ENCODE results near the gene PYCARD. TPM values are rescaled to one million over a fixed set of nuclear protein-coding genes. Genes with fewer than 3 reads are reported as not detected.

Gene PYCARD
- total RNA-seq, 1 donor from 2014 or later = 88.2 TPM

DNA sequence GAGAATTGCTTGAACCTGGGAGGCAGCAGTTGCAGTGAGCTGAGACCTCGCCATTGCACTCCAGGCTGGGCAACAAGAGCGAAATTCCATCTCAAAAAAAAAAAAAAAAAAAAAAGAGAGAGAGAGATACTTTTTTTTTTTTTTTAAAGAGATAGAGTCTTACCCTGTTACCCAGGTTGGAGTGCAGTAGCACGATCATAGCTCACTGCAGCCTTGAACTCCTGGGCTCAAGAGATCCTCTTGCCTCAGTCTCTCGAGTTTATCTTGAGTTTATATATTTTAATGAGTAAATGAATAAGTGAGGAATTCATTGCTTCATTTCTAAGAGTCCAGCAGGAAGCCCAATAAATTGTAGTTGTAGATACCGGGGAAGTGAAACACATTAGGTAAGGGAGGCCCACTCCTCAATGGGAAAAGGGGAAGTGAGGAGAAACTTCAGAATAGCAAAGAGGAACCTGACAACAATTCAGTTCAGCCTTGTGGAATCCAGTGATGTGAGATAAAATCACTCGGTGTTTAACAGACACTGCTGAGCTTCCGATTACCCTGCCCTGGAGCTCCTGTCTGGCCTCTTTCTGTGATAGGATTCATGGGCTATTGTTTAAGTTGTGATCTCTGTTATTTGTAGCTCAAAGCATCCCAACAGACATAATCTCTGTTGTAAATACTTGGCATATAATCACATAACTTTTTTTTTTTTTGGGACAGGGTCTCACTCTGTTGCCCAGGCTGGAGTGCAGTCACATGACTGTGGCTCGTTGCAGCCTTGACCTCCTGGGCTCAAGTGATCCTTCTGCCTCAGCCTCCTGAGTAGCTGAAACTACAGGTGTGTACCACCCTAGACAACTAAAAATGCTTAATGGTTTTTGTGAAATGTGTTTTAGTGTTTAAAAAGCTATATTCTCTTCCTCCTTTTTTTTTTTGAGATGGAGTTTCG, 41.4 kb upstream of the PYCARD start:
- H3K4me3 ChIP-seq (ENCODE audit: low read depth, low read length) = no peak overlapping the region
- no peak for FAIRE-seq
- H3K36me3 ChIP-seq (ENCODE audit: control insufficient read depth, insufficient read depth, low read length) = no peaks in the 10 kb centered on the region
- TF ChIP-seq, protein P1, sequence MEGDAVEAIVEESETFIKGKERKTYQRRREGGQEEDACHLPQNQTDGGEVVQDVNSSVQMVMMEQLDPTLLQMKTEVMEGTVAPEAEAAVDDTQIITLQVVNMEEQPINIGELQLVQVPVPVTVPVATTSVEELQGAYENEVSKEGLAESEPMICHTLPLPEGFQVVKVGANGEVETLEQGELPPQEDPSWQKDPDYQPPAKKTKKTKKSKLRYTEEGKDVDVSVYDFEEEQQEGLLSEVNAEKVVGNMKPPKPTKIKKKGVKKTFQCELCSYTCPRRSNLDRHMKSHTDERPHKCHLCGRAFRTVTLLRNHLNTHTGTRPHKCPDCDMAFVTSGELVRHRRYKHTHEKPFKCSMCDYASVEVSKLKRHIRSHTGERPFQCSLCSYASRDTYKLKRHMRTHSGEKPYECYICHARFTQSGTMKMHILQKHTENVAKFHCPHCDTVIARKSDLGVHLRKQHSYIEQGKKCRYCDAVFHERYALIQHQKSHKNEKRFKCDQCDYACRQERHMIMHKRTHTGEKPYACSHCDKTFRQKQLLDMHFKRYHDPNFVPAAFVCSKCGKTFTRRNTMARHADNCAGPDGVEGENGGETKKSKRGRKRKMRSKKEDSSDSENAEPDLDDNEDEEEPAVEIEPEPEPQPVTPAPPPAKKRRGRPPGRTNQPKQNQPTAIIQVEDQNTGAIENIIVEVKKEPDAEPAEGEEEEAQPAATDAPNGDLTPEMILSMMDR (IDR thresholded peaks at IDR 0.05; ENCODE audit: insufficient read depth, low read length, severe bottlenecking) = no peak
- DNase-seq (ENCODE audit: low read depth) = no peak
- H3K27me3 ChIP-seq (ENCODE audit: control insufficient read depth, insufficient read depth, low read length) = no peaks in the 10 kb centered on the region

DNA sequence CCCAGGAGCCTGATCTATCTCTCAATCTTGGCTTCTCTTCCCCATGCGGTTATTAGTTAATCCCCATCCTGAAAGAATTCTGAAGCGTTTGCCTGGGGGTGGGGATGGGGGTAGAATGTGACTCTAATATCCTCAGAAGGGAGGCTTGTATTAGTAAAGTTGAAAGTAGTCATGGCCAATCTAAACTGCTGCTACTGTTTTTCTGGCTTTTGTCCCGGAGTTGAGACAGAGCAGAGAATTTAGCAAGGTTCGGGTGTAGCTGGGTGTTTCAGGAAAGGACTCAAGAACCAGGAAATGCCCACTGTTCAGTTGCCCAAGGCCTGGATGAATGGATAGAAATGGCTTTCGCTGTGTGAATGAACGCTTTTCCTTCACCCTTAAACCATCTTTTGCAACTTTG, 39.6 kb upstream of the PYCARD start:
- Histone ChIP-seq H3K36me3 (ENCODE audit: control insufficient read depth, insufficient read depth, low read length) (no peaks in the 10 kb centered on the region), H3K27me3 (ENCODE audit: control insufficient read depth, insufficient read depth, low read length) (no peaks in the 10 kb centered on the region), H3K4me3 (ENCODE audit: low read depth, low read length) (no peak overlapping the region)
- FAIRE-seq (no peak), DNase-seq (ENCODE audit: low read depth) (no peak)
- TF ChIP-seq, protein P1 (IDR thresholded peaks at IDR 0.05; ENCODE audit: insufficient read depth, low read length, severe bottlenecking) = no peak

DNA sequence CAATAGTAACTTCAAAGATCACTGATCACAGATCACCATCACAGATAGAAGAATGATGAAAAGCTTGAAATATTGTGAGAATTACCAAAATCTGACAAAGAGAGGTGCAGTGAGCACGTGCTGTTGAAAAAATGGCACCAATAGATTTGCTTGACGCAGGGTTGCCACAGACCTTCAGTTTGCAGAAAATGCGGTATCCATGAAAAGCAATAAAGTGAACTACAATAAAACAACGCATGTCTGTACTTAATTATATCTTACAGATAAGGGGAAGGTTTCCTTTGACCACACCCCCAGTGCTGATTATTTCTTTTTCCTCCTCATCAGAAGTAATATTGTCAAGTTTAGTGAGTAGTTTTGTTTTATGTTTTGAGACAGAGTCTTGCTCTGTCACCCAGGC, 35.5 kb upstream of the PYCARD start:
- FAIRE-seq (no peak), DNase-seq (ENCODE audit: low read depth) (no peak)
- TF ChIP-seq, protein P1 (IDR thresholded peaks at IDR 0.05; ENCODE audit: insufficient read depth, low read length, severe bottlenecking) = no peak
- Histone ChIP-seq H3K27me3 (ENCODE audit: control insufficient read depth, insufficient read depth, low read length) (no peaks in the 10 kb centered on the region), H3K36me3 (ENCODE audit: control insufficient read depth, insufficient read depth, low read length) (no peaks in the 10 kb centered on the region), H3K4me3 (ENCODE audit: low read depth, low read length) (no peak overlapping the region)

DNA sequence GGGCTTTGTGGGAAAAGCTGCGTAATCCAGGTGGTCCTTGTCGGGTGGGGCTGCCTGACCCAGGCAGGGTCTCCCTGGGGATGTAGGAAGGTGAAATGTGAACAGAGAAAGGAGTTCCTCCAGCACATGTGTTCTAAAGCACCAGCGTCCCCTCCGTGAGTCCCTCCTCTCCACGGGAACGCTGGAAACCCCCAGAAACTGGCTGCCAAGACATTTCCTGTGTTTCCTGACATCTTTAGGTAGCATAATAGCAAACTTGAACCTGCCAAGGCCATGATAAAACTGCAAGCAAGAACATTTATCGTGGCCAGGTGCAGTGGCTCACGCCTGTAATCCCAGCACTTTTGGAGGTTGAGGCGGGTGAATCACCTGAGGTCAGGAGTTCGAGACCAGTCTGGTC, 26.9 kb upstream of the PYCARD start:
- TF ChIP-seq, protein P1 (IDR thresholded peaks at IDR 0.05; ENCODE audit: insufficient read depth, low read length, severe bottlenecking) = no peak
- Histone ChIP-seq H3K36me3 (ENCODE audit: control insufficient read depth, insufficient read depth, low read length) (no peaks in the 10 kb centered on the region), H3K4me3 (ENCODE audit: low read depth, low read length) (no peak overlapping the region), H3K27me3 (ENCODE audit: control insufficient read depth, insufficient read depth, low read length) (no peaks in the 10 kb centered on the region)
- DNase-seq (ENCODE audit: low read depth) (no peak), FAIRE-seq (no peak)

DNA sequence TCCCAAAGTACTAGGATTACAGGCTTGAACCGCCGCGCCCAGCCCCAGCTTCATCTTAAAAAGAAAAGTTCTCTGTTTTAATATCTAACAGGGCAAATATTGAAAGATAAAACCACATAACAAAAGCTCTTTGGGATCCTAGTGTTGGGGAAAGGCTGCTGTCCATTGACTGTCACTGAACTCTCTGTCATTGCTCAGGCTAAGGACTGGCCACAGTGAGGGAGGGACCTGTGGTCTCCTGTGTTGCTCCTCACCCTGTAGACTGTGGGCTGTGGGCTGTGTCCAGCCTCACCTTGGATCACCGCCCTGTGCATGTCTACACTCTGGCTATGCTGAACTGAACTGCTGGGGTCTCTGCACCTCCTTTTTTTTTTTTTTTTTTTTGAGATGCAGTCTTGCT, 25.6 kb upstream of the PYCARD start:
- FAIRE-seq = no peak
- no peaks in the 10 kb centered on the region for H3K36me3 ChIP-seq (ENCODE audit: control insufficient read depth, insufficient read depth, low read length)
- TF ChIP-seq, protein P1 (IDR thresholded peaks at IDR 0.05; ENCODE audit: insufficient read depth, low read length, severe bottlenecking) = no peak

More for the DNA sequence above, 25.6 kb upstream of the PYCARD start:
- no peak overlapping the region for H3K4me3 ChIP-seq (ENCODE audit: low read depth, low read length)
- H3K27me3 ChIP-seq (ENCODE audit: control insufficient read depth, insufficient read depth, low read length) = no peaks in the 10 kb centered on the region
- DNase-seq (ENCODE audit: low read depth) = no peak
